HepG2 (cell line): Measurements from ENCODE around the gene ACAD8. TPM values are rescaled to one million over a fixed set of nuclear protein-coding genes. Genes with fewer than 3 reads are reported as not detected.

ENCODE experiments used
- ATAC-seq: fragments of 200-7000 bp; cut with Tn5 transposase; 3 replicates; pipeline ENCODE4 v1.9.1; 2020; ENCODE audit warnings: mild to moderate bottlenecking, moderate library complexity
- BruUV-seq: library from RNA; stranded (reverse); fragments of 400-500 nt; replicated peaks from 2 replicates; lab custom pipeline; 2021; lab: Mats Ljungman, UMichigan
- CTCF ChIA-PET: fragments of 300-600 bp; formaldehyde crosslinking; extraction: SDS; loops from one replicate; lab custom pipeline; 2021; ENCODE audit warnings: low total read pairs, inconsistent platforms, low intra/inter-chr PET ratio; lab: Yijun Ruan, JAX
- POLR2A ChIA-PET: fragments of 350-600 bp; sonication (Branson Sonifier 250); formaldehyde crosslinking; loops from one replicate; lab custom pipeline; 2020; ENCODE audit warnings: antibody characterized with exemption, inconsistent platforms; lab: Yijun Ruan, JAX
- DNase-seq: peaks from one replicate; pipeline ENCODE4 v3.0.0-alpha.2; 2015; ENCODE audit warnings: low spot score
- FAIRE-seq: peaks from 3 replicates; lab custom pipeline; 2011; peaks lifted over from hg19 to GRCh38; lab: Jason Lieb, UNC
- H2AFZ ChIP-seq: one replicate; pipeline ENCODE4 v1.6.1; 2011; ENCODE audit warnings: low read length, inconsistent platforms
- H3K27ac ChIP-seq: fragments of 300-600 bp; 3 replicates; pipeline ENCODE4 v1.8.0; 2011; ENCODE audit warnings: mixed run types, mild to moderate bottlenecking, mixed read lengths, low read length, inconsistent platforms; ENCODE audit not compliant: insufficient read depth; ENCODE audit errors: extremely low read length
- H3K27me3 ChIP-seq, 2 experiments: fragments of 200-600 bp in 1 of 2; 2 replicates in 1 of 2; 3 replicates in 1 of 2; pipeline versions ENCODE4 v1.6.0 to v1.8.0; 2011; ENCODE audit warnings: low read length in 2 of 2, mild to moderate bottlenecking in 2 of 2, moderate library complexity in 2 of 2, inconsistent platforms in 1 of 2; ENCODE audit not compliant: insufficient read depth in 2 of 2, control insufficient read depth in 1 of 2
- H3K36me3 ChIP-seq, 2 experiments: fragments of 200-600 bp in 1 of 2; replicated peaks in 1 of 2; 2 replicates in 1 of 2; 3 replicates in 1 of 2; pipeline versions ENCODE4 v1.5.1 to v1.8.0; 2011; ENCODE audit warnings: low read length in 2 of 2, inconsistent platforms in 1 of 2; ENCODE audit not compliant: insufficient read depth in 2 of 2, control insufficient read depth in 1 of 2
- H3K4me1 ChIP-seq: 2 replicates; pipeline ENCODE4 v1.5.1; 2012; ENCODE audit warnings: low read length, inconsistent platforms; ENCODE audit not compliant: insufficient read depth
- H3K4me2 ChIP-seq: 2 replicates; pipeline ENCODE4 v1.6.0; 2011; ENCODE audit warnings: low read depth, low read length, inconsistent platforms
- H3K4me3 ChIP-seq, 3 experiments: fragments of 200-600 bp in 1 of 3; sonication (generic), shearing (Covaris generic) in 1 of 3; replicated peaks in 1 of 3; 2 replicates each; pipeline ENCODE4 v1.5.1; 2011 to 2016; ENCODE audit warnings: low read length in 3 of 3, inconsistent platforms in 2 of 3, low read depth in 2 of 3, mild to moderate bottlenecking in 2 of 3, control low read depth in 1 of 3, mixed read lengths in 1 of 3; ENCODE audit not compliant: insufficient read depth in 1 of 3
- H3K79me2 ChIP-seq: one replicate; pipeline ENCODE4 v1.6.1; 2011; ENCODE audit warnings: low read length, inconsistent platforms; ENCODE audit not compliant: insufficient read depth
- H3K9ac ChIP-seq: 2 replicates; pipeline ENCODE4 v1.6.0; 2011; ENCODE audit warnings: mild to moderate bottlenecking, low read depth, low read length, inconsistent platforms; ENCODE audit not compliant: insufficient read depth
- H3K9me3 ChIP-seq: 2 replicates; pipeline ENCODE4 v1.5.1; 2012; ENCODE audit warnings: mild to moderate bottlenecking, low read length
- H4K20me1 ChIP-seq: 2 replicates; pipeline ENCODE4 v1.6.0; 2011; ENCODE audit warnings: inconsistent platforms, mild to moderate bottlenecking, low read length, moderate library complexity; ENCODE audit not compliant: insufficient read depth
- GATAD2A ChIP-seq: IDR thresholded peaks from 2 replicates; pipeline ENCODE4 v1.6.1; 2016
- POGZ ChIP-seq: sonication (generic); formaldehyde crosslinking; IDR thresholded peaks from 2 replicates; pipeline ENCODE4 v1.4.0; 2020; ENCODE audit warnings: mild to moderate bottlenecking, missing genetic modification reagents
- PRPF4 ChIP-seq: fragments of 200-400 bp; formaldehyde crosslinking; IDR thresholded peaks from 2 replicates; pipeline ENCODE4 v1.6.1; 2016; ENCODE audit warnings: low read length, low read depth; ENCODE audit not compliant: poor library complexity, severe bottlenecking
- RXRA ChIP-seq: sonication (generic); formaldehyde crosslinking; IDR thresholded peaks from 2 replicates; pipeline ENCODE4 v1.5.1; 2020; ENCODE audit warnings: missing genetic modification reagents
- SETDB1 ChIP-seq: sonication (generic); formaldehyde crosslinking; IDR thresholded peaks from 2 replicates; pipeline ENCODE4 v1.5.1; 2020; ENCODE audit warnings: missing genetic modification reagents, mild to moderate bottlenecking, borderline replicate concordance
- THAP11 ChIP-seq: IDR thresholded peaks from 2 replicates; pipeline ENCODE4 v1.6.1; 2016; ENCODE audit warnings: missing biosample characterization, missing genetic modification reagents
- ZNF207 ChIP-seq: fragments of 450-650 bp; IDR thresholded peaks from 2 replicates; pipeline ENCODE4 v1.6.1; 2016; ENCODE audit warnings: antibody characterized with exemption, borderline replicate concordance
- ZNF432 ChIP-seq: sonication (generic); formaldehyde crosslinking; IDR thresholded peaks from 2 replicates; pipeline ENCODE4 v1.5.0; 2020; ENCODE audit warnings: missing genetic modification reagents, mild to moderate bottlenecking, borderline replicate concordance
- ZNF543 ChIP-seq: sonication (generic); formaldehyde crosslinking; IDR thresholded peaks from 2 replicates; pipeline ENCODE4 v1.4.0; 2020; ENCODE audit warnings: mild to moderate bottlenecking, missing genetic modification reagents
- ZSCAN30 ChIP-seq: sonication (generic); formaldehyde crosslinking; IDR thresholded peaks from 2 replicates; pipeline ENCODE4 v1.5.0; 2020; ENCODE audit warnings: mild to moderate bottlenecking, missing genetic modification reagents
- WGBS: methylation state at CpG from one replicate; pipeline ENCODE4 v1.1.6; 2017; ENCODE audit warnings: low lambda C conversion rate; 5-methylcytosine and 5-hydroxymethylcytosine counted together
- in situ Hi-C: cut with HindIII; loops from 2 replicates; pipeline ENCODE4 v1.10.0; 2017; ENCODE audit warnings: low pct_unique_long_range_greater_than_20kb; ENCODE audit not compliant: extremely low pct_ligation_motif_present
- intact Hi-C: fragments of 100-400 bp; cut with micrococcal nuclease; formaldehyde crosslinking; loops from one replicate; pipeline ENCODE4 v1.10.0; 2022; ENCODE audit not compliant: unreplicated experiment
- polyA plus RNA-seq, 8 experiments: library from polyadenylated mRNA; depleted of rRNA in 3 of 8; stranded (reverse) in 7 of 8; unstranded in 1 of 8; fragments of >200 nt; fragmentation: Illumina TruSeq in 4 of 8; extraction: Trizol in 4 of 8; gene quantifications; 2 replicates each; pipeline versions ENCODE4 v1.2.1 to v1.2.3, GENCODE V29; 2011 to 2016; ENCODE audit warnings: low read depth in 4 of 8, missing spikeins in 1 of 8, mixed read lengths in 1 of 8; ENCODE audit not compliant: insufficient read depth in 1 of 8
- total RNA-seq, 5 experiments: library from RNA; depleted of rRNA; stranded (reverse); fragments of >200 nt; fragmentation: Illumina TruSeq; extraction: Trizol; gene quantifications; 2 replicates each; pipeline ENCODE4 v1.2.3, GENCODE V29; 2016; ENCODE audit warnings: low read depth in 1 of 5
- TF ChIP-seq, protein P1 (sequence below): sonication (generic); formaldehyde crosslinking; IDR thresholded peaks from 2 replicates; pipeline ENCODE4 v1.4.0; 2020; ENCODE audit warnings: mild to moderate bottlenecking, missing genetic modification reagents, borderline replicate concordance
- TF ChIP-seq, protein P2 (sequence below): sonication (generic); formaldehyde crosslinking; IDR thresholded peaks from 2 replicates; pipeline ENCODE4 v1.8.1; 2022; ENCODE audit warnings: mild to moderate bottlenecking, missing genetic modification reagents
- TF ChIP-seq, protein P3 (sequence below): sonication (generic); formaldehyde crosslinking; IDR thresholded peaks from 2 replicates; pipeline ENCODE4 v1.5.0; 2020; ENCODE audit warnings: mild to moderate bottlenecking, missing genetic modification reagents, moderate library complexity

ACAD8 gene
- total and polyA plus RNA-seq, 2 of the 13 experiments (the other 11 are each of a cell fraction or from before 2014, with no cell fraction given): 13.5 to 20.3 TPM

DNA sequence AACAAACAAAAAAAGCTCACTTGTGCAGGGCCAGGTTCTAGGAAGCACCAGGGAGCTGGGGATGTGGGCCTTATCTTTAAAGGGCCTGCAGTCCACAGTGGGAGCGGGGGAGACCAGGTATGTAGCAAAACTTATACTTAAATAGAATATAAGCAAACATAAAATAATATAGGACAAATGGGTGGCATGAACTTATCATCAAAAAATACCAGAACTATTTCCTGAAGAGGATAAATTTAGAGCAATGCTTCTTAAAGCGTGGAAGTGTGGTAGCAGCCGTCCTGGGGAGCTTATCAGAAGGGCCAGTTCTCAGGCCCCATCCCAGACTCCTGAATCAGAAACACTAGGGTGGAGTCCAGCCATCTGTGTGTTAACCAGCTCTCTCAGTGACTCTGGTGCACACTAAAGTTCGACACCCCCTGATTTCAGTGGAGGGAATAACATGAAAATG lies 19.6 kb upstream of the ACAD8 start:
- BruUV-seq: no TSS peak
- in situ Hi-C loops (no loop called here), intact Hi-C loops (no loop called here)
- no peak overlapping the region for H3K27ac ChIP-seq
- peaks cover 8% of the 10 kb centered on the region for H3K79me2 ChIP-seq
- no peaks in the 10 kb centered on the region for H3K9me3 ChIP-seq
- ChIA-PET POLR2A (interaction anchor here (1.2 kb wide), 1 partner anchor 9 kb away, joined by 8 read pairs; the partner anchor contains the start of genes NCAPD3 and VPS26B), CTCF (no interaction called here)
- peaks cover 7% of the 10 kb centered on the region for H4K20me1 ChIP-seq
- DNase-seq: no peak
- H2AFZ ChIP-seq: no peak overlapping the region
- WGBS: 96% methylated on average over 4 of the region's 4 CpGs
- no peak for ATAC-seq
- H3K27me3 ChIP-seq: no peaks in the 10 kb centered on the region
- H3K36me3 ChIP-seq: peaks cover 2 to 3% of the 10 kb centered on the region in 2 experiments; a peak in 2 of 5 replicates
- no peak overlapping the region for H3K9ac ChIP-seq
- TF ChIP-seq GATAD2A (CRISPR knock-in tag) (no peak), SETDB1 (CRISPR knock-in tag) (no peak), ZNF543 (CRISPR knock-in tag) (no peak), POGZ (CRISPR knock-in tag) (no peak), RXRA (CRISPR knock-in tag) (no peak), ZNF432 (no peak), ZNF207 (no peak), THAP11 (CRISPR knock-in tag) (no peak), PRPF4 (no peak), ZSCAN30 (CRISPR knock-in tag) (no peak)
- TF ChIP-seq, protein P1, sequence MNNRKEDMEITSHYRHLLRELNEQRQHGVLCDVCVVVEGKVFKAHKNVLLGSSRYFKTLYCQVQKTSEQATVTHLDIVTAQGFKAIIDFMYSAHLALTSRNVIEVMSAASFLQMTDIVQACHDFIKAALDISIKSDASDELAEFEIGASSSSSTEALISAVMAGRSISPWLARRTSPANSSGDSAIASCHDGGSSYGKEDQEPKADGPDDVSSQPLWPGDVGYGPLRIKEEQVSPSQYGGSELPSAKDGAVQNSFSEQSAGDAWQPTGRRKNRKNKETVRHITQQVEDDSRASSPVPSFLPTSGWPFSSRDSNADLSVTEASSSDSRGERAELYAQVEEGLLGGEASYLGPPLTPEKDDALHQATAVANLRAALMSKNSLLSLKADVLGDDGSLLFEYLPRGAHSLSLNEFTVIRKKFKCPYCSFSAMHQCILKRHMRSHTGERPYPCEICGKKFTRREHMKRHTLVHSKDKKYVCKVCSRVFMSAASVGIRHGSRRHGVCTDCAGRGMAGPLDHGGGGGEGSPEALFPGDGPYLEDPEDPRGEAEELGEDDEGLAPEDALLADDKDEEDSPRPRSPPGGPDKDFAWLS (CRISPR knock-in tag): no peak
- TF ChIP-seq, protein P2, sequence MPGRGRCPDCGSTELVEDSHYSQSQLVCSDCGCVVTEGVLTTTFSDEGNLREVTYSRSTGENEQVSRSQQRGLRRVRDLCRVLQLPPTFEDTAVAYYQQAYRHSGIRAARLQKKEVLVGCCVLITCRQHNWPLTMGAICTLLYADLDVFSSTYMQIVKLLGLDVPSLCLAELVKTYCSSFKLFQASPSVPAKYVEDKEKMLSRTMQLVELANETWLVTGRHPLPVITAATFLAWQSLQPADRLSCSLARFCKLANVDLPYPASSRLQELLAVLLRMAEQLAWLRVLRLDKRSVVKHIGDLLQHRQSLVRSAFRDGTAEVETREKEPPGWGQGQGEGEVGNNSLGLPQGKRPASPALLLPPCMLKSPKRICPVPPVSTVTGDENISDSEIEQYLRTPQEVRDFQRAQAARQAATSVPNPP: no peak
- TF ChIP-seq, protein P3, sequence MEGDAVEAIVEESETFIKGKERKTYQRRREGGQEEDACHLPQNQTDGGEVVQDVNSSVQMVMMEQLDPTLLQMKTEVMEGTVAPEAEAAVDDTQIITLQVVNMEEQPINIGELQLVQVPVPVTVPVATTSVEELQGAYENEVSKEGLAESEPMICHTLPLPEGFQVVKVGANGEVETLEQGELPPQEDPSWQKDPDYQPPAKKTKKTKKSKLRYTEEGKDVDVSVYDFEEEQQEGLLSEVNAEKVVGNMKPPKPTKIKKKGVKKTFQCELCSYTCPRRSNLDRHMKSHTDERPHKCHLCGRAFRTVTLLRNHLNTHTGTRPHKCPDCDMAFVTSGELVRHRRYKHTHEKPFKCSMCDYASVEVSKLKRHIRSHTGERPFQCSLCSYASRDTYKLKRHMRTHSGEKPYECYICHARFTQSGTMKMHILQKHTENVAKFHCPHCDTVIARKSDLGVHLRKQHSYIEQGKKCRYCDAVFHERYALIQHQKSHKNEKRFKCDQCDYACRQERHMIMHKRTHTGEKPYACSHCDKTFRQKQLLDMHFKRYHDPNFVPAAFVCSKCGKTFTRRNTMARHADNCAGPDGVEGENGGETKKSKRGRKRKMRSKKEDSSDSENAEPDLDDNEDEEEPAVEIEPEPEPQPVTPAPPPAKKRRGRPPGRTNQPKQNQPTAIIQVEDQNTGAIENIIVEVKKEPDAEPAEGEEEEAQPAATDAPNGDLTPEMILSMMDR: no peak
- peaks cover 26% of the 10 kb centered on the region for H3K4me1 ChIP-seq
- FAIRE-seq: no peak
- no peak overlapping the region for H3K4me2 ChIP-seq
- no peak overlapping the region for H3K4me3 ChIP-seq
